Femur (tissue), 1 donor: Measurements from ENCODE around the gene ZBTB49.
"Not testable (repeated sequence)": the region's sequence is repeated elsewhere in the genome, so short reads cannot be mapped to it uniquely, and the experiment has no call there.

Source experiments
- DNase-seq: peaks from one replicate; pipeline ENCODE4 v3.0.0-alpha.2; 2017

ZBTB49 gene

DNA sequence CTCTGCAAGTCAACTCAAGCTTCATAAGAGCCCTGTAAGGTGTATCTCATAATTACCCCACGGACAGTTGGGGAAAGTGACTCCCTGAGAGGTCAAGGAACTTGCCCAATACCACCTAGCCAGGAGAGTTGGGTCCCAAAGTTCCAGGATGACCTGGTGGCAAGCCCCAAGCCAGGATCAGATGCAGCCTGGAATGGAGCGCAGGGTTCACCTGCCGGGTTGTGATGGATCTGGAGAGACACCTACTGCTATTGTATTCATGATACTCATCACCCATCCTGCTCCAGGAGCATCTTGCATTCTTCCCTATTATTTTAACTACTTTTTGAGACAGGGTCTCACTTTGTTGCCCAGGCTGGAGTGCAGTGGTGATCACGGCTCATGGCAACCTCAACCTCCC is 36.1 kb downstream of the ZBTB49 start:
- no peak for DNase-seq

DNA sequence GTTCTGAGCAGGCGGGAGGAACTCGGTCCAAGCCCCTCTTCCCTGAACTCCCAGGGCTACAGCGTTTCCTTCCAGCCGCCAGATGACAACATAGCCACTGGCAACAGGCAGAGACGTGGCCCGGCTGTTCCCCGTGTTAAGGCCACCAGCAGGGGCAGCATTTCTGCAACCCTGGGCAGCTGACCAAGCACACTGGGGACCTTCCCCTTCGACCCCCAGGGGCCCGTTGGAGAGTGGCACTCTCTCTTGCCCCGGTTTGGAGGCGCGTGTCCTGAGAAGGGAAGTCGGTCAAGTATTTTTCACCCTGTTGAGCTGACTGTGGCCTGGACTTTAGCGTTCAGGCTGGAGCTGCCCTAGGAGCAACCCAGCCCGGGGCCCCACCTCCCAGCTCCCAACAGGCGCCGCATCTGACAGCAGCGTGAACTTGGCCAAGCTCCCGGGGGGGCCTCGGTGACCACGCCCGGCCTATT is 37.6 kb downstream of the ZBTB49 start:
- peak; percentile 33 for DNase-seq

DNA sequence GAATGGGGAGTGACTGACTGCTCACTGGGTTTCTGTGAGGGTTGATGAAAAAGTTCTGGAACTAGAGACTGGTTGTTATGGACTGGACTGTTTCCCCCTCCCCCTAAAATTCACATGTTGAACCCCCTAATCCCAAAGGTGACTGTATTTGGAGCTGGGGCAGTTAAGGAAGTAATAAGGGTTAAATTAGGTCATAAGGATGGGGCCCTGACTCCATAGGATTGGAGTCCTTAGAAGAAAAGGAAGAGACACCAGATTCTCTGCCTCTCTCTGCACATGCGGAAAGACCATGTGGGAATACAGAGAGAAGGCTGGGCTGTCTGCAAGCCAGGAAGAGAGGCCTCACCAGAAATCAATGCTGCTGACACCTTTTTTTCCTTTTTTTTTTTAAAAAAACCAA is 38.2 kb downstream of the ZBTB49 start:
- no peak for DNase-seq

DNA sequence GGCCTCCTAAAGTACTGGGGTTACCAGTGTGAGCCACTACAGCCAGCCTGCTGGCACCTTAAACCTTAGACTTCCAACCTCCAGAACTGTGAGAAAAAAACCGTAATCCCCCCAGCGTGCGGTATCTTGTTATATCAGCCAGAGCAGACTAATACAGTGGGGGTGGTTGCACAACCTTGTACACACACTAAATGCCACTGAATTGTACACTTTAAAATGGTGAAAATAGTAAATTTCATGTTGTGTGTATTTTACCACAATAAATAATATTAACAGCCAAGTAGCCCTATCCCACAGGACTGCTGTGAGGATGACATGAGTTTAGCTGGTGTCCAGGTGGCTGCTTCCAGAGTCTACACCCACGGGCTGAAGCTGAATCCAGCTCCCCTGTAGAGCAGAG is 38.8 kb downstream of the ZBTB49 start:
- DNase-seq: no peak

DNA sequence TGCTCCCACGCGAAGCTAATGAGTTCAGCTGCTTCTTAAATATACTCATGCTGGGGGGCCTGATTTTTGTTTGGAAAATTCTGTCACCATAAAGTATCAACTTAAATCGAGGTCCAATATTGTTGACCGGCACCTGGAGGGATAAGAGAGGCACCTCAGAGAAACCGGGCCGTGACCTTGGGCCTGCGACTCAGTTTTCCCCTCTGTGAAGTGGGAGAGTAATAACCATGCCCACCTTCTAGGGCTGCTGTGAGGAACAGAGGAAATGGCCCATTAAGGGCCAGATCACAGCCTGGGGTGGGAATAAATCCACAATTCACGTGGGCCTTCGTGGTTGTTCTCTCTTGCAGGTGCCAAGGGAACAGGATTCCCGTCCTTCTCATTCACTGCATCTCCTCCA is 39.4 kb downstream of the ZBTB49 start:
- DNase-seq: no peak

DNA sequence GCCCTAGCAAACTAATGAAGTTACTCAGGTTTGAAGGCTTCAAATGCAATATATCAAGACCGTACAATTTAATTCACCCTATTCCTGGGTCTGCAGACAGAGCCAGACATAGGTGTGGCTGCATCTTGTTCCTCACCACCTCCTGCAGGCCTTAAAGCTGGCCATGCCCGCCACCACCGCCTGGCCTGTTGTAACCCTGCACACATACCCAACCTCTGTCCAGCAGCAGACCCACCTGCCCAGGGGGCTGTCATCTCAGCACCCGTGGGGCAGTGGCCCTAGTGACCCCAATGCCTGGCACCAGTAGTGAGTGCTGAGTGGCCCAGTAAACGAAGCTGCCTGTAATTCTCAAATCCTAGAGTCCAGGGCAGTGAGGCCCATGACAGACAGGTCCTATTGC is 40.7 kb downstream of the ZBTB49 start:
- DNase-seq: no peak

DNA sequence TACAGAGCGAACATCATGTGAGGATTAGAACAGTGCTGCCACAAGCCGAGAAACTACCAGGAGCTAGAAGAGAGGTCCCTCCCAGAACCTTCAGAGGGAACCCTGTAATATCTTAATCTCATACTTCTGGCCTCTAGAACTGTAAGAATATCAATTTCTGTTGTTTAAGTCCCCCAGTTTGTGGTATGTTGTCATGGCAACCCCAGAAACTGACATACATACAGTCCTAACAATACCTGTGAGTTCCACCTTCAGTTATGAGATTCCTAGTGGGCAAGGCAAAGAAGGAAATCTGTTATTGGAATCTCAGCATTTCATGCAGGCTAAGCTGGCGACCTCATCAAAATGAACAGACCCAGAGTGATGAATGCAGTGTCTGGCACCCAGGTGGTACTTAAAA is 42.5 kb downstream of the ZBTB49 start:
- DNase-seq: no peak

DNA sequence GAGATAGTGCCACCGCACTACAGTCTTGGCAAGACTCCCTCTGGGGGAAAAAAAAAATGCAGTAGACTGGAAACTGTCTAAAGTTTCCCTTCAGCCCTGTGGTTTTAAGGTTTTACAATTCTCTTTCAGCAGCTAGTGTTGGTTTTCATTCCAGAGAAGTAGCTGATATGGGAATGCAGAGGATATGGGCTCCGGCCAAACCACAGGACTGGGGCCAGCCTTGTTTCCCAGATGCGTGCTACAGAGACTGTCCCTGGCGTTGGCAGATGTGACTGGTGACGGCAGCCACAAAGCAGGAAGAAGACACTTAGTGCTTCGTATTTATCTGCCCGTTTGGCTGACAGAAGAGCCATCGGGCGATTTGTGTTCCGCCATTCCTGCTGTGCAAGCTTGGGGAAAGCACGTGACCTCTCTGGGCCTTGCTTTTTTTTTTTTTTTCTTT is 43.2 kb downstream of the ZBTB49 start:
- DNase-seq: peak; percentile 77

DNA sequence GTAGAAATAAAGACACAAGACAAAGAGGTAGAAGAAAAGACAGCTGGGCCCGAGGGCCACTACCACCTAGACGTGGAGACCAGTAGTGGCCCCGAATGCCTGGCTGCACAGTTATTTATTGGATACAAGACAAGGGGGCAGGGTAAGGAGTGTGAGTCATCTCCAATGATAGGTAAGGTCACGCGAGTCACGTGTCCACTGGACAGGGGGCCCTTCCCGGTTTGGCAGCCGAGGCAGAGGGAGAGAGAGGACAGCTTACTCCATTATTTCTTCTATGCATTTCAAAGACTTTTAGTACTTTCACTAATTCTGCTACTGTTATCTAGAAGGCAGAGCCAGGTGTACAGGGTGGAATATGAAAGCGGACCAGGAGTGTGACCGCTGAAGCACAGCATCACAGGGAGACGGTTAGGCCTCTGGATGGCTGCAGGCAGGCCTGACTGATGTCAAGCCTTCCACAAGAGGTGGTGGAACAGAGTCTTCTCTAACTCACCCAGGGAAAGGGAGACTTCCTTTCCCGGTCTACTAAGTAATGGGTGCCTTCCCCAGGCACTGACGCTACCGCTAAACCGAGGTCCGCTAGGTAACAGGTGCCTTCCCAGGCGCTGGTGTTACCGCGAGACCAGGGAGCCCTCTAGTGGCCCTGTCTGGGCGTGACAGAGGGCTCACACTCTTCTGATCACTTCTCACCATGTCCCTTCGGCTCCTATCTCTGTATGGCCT is 44.9 kb downstream of the ZBTB49 start:
- peak; percentile 44 for DNase-seq

DNA sequence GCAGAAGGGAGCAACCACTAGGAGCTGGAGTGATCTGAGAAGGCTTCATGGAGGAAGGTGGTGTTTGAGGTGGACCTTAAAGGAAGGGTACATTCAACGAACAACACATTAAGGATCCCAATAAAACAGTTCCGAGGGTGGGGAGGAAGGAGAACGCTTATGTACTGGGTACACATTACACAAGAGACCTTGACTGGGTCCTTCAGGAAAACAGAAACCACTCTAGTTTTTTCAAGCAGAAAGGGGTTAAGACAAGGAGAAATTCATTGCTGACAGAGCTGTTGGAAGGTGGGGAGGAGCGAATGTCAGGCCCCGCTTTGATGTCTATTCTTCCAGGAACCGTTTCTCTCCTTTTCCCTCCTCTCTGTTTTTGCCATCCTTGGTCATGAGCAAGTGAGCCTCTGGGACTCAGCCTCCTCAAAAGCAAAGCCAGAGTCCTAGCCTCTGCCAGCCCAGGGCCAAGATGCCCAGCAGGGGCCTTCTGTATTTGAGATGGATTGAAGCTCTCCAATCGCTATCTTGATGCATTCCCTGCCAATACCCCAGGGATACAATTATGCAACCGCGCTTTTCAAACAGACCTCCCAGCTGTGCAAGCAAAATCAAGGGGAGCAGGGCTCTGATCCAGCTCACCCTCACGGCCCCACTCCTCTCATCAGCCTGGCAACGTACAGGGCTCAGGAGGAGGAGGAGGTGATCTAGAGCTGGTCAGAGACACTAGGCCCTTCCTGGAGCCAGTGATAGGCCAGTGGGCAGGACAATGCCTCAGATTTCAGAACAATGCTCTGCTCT is 48.4 kb downstream of the ZBTB49 start:
- no peak for DNase-seq

DNA sequence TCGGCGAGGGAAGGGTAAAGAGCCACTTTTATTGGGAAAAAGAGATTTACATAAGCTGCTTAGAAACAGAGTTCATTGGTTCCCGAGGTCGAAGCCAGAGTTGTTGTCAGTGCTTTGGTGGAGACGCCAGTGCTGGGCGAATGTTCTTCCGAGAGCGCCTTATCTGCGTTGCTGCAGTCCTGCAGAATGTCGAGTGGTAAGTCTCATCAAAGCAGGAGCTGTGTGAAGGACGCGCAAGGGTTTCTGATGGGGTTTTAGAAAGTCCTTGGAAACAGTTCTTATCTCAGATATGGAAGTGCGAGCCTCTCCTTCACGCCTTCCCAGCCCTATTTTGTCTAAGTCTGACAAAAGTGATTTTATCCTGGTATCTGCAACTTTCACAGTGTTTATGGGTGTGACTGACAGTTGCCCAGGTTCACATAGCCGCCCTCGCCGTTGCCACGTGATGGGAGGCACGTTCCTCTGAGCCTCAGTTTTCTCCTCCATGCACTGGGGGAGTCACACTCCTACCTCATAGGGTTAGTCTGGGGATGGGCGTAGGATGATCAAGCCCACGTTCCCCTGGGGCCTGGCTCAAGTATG is 49.5 kb downstream of the ZBTB49 start:
- DNase-seq: no peak

DNA sequence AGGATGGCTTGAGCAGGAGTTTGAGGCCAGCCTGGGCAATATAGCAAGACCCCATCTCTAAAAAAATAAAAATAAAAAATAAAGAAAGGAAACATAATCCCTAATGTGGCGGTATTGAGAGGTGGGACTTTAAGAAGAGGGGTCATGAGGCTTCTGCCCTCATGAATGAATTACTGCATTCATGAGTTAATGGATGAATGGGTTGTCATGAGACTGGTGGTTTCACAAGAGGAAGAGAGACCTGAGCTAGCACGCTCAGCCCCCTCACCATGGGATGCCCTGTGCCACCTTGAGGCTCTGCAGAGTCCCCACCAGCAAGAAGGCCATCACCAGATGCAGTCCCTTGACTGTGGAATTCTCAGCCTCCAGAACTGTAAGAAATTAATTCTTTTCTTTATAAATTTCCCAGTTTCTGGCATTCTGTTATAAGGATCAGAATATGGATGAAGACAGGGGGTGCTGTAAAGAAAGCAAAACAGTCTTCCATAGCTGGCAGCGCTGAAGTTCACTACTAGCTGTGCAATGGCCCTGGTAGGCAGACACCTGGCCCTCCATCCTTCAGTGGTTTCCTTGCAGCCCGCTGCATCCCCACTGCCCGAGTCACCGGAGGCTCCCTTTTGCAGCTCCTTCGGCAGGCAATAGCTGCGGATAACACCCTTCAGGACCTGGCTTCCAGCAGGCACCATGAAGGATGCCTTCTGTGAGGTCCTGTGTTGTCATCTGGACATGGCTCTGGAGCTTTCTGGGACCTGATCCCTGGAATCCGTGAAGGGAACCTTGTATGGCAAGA is 52.0 kb downstream of the ZBTB49 start:
- DNase-seq: no peak

DNA sequence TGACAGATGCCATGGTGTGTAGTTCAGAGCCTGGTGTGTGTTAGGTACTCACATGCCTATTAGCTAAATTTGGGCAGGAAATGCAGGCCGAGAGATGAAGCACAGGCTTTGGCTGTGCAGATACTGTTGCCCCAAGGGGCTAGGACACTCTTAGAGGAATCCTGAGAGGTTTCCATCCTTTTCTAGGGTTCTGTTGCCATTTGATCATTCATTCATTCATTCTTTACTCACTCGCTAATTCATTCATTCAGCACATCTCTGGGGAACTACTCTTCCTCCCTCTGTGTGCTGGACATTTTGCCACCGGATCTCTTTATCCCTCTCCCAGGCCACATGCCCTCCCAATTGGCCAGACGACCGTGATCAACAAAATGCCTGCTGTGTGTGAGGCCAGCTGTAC is 53.0 kb downstream of the ZBTB49 start:
- no peak for DNase-seq

DNA sequence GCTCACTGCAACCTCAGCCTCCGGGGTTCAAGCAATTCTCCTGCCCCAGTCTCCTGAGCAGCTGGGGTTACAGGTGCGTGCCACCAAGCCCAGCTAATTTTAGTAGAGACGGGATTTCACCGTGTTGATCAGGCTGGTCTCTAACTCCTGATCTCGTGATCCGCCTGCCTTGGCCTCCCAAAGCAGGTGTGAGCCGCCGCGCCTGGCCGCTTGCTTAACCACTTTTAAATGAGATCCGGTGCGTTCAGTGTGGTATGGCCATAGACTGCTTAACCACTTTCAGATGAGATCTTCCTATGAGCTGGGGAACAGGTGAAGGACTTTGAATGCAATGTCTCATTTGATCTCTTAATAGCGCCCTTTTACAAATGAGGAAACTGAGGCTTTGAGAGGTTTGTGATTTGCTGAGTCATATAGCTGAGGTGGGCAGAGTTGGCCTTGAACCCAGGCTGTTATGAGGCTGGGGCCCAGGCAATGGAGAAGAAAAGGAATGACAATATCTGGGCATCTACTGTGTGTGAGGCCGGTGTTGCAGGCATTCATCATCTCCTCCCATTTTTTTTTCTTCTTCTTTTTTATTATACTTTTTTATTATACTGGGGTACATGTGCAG is 55.0 kb downstream of the ZBTB49 start:
- DNase-seq: no peak

DNA sequence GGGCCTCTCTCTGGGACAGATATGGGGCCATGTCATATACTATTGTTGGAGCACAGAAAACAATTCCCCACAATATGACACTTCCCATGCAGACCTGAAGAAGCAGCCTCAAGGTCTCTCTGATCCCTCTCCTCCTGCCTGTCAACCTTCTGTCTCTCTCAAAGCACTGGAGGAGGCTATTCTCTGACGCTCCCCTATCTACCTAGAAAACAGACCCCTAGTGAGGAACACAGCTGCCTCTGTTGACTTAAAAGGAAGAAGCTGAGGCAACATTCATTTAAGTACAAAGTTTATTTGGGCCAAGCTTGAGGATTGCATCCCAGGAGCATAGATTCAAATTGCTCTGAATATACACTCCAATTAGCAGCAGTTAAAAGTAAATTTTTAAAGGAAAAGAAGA is 57.5 kb downstream of the ZBTB49 start:
- no peak for DNase-seq

DNA sequence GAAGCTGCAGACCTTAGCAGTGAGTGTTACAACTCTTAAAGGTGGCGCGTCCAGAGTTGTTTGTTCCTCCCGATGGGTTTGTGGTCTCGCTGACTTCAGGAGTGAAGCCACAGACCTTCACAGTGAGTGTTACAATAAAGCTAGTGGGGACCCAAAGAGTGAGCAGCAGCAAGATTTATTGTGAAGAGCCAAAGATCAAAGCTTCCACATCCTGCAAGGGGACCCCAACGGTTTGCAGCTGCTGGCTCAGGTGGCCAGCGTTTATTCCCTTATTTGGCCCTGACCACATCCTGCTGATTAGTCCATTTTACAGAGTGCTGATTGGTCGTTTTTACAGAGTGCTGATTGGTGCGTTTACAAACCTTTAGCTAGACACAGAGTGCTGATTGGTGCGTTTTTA is 58.5 kb downstream of the ZBTB49 start:
- not testable (repeated sequence) for DNase-seq

DNA sequence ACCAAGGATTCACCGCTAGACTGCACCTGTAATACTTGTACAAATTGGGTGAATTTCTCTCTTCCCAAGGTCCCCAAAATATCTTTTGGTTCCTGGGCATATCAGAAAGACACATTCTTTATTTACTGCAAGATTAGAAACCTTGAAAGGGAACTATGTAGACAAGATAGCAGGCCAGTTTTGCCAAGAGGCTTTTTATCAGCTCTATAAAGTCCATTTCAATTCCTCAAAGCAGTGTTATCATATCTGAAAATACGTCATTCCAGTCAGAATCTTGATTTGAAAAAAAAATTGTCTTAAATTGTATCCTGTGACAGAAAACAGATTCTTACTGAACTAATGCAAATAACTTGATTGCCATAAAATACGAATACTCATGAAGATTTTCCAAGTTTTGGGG is 59.8 kb downstream of the ZBTB49 start:
- no peak for DNase-seq

DNA sequence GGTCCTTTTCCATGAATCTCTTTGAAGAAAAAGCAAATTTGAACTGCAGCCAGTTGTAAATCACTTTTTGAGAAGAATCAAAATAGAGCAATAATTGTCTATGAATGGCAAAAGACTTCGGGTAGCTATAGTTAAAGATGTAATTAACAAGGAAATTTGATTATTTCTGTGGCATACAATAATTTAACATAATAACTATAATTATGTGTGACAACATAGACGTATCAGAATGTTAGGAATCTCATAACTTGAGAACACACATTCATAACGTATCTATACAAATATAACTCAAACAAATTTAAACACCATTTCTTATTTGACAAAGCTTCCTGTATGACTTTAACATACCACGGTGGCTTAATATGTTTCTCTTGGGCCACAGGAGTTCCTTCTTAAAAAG is 60.9 kb downstream of the ZBTB49 start:
- DNase-seq: no peak

DNA sequence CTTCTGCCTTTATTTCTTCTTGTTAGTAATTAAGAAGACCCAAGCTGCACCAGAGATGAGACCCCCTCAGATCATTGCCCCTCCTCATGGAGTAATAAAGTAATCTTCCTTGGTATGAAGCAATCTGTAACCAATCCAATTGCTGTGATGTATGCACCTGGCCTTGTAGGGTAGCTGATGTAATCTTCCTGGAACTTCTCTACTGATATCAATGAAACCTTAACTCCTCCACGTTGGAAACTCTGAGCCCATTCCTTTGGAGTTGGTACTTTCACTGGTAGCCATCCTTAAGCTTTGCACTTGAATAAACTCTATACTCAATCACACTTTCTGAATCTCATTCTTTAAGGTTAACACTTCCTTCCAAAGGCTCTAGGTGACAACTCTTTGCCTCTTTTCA is 65.3 kb downstream of the ZBTB49 start:
- DNase-seq: no peak

DNA sequence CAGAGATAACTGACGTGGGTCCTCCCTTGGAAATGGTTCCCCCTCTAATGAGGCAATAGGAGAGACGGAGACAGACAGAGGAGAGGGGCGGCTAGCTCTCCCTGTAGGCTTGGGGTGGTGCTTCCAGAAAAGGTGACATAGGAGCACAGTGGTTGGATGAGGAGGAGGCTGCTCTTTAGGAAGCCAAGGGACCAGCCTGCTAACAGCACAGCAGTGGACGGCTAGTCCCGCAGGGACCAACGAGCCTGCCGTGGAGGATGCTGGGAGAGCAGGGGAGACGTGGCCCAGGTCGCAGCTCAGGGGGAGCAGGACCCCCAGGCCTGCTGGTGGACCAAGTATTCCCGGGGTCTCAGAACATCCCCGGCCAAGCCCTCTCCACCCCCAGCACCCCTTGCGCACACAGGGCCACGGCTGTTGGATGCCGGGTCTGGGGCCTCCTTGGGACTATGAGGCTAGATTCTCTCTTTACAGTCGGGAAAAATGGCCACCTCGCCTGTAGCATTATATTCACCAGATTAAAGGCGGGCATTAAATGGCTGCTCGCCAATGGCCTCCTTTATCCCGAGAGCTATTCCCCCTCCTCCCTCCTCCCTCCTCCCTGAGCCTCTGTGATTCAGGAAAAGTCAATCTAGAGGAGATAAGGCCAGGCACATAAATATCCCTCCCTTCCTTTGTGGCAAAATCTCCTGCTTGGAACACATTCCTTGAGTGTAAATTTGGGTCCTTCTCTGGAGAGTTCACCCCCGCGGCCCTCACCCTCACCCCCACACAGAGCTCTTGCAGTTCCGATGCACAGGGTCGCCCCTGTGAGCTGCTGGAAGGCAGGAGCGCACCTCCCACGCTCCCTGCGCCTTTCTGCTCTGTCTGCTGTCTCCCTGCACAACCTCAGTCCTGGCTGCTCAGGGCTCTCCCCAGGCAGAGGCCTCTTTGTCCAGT is 66.3 kb downstream of the ZBTB49 start:
- DNase-seq: no peak

DNA sequence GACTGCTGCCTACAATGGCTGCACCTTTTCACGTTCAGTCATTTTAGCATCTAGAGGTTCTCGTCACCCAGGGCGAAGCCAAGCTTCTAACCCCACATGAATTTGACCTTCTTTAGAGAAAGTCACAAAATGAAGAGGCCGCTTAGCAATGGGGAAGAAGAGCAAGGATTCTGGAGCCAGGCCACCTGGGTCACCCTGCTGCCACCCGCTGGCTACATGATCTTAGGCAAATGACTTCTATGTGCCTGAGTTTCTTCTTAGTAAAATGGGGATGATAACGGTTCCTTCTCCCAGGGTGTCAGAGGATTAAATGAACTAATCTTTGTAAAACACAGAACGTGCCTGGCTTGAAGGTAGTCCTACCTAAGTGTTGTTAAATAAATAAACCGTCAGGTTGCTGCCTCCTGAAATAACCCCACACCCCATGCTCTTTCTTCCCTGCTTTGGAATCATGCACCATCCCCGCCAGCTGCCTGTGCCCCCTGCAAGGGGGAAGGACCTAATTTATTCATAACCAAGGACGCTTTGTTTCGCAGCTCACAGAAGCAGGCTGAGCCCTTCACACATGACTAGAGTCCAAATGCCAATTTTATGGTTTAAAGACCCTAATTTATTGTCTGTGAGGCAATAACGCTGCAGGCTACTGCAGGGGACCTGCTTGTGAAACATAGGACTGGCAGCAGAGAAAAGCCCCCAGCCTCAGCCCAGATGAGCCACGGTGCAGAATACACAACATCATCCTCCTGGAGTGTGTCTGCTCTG is 68.2 kb downstream of the ZBTB49 start:
- DNase-seq: no peak
